GM20000 (cell line): ENCODE data around the gene UPF2.

Source experiments
- DNase-seq: peaks from one replicate; pipeline ENCODE4 v3.0.0; 2012; ENCODE audit warnings: low spot score
- CTCF ChIP-seq: IDR thresholded peaks from 2 replicates; pipeline ENCODE4 v1.5.1; 2012; ENCODE audit warnings: mild to moderate bottlenecking, control low read depth; ENCODE audit errors: extremely low read depth, missing control alignments

UPF2 gene

DNA sequence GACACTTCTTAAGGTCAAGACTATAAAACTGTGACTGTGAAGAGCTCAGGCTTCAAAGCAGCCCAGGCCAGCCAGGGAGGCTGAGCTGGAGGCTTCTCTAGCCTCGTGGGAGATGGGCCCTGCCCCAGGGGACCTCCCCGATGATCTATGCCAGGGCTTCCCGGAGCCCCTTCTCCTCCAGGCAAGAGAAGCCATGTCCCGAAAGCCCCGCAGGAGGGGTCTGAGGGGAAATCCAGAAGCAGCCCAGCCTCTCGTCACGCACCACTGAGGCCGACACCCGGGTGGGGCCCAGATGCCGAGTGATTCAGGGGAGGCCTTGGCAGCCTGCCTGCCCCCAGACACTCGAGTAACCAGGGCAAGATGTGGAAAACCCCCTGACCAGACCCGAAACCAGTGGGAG lies 155.8 kb downstream of the UPF2 start:
- TF ChIP-seq CTCF = no peak
- peak; percentile 56 for DNase-seq

GRCh38 chr10:11886138-11886474 lies 156.5 kb downstream of the UPF2 start:
- no peak for TF ChIP-seq CTCF

GRCh38 chr10:11885437-11886137 lies 157.0 kb downstream of the UPF2 start:
- TF ChIP-seq CTCF = no peak
- no peak for DNase-seq

More at GRCh38 chr10:11886138-11886474, 156.5 kb downstream of the UPF2 start:
- no peak for DNase-seq

GRCh38 chr10:11884706-11885423 lies 157.7 kb downstream of the UPF2 start:
- DNase-seq = no peak
- TF ChIP-seq CTCF = no peak

DNA sequence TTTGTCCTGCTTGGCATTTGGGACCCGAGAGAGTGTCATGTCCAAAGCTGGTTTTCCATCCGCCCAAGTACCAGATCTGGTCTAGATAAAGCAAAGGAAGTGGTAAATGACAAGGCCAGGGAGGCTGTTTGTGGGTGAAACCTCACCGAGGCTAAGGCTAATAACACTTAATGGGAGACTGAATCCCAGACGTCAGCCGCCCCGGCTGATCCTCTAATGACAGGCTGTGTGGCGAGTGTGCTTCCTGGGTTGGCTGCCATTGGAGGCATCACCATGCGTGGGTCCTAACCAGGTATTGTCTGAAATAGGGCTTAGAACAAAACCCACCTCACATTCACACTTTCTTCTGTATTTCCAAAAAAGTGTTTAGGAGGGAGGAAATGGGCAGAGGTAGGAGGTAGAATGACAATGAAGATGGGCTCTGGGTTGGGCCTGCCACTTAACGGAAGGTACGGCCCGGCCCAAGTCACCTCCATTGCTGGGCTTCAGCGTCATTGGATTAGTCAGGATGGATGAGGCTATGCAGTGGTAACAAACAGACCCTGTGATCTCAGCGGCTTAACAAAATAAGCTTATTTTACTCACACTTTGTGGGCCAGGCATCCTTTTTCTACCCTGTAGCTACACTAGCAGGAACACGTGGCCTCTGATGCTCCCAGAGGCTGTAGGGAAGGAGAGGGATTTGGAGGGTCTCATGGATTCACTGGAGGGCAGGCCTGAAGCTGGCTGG lies 159.8 kb downstream of the UPF2 start:
- TF ChIP-seq CTCF = no peak
- no peak for DNase-seq

DNA sequence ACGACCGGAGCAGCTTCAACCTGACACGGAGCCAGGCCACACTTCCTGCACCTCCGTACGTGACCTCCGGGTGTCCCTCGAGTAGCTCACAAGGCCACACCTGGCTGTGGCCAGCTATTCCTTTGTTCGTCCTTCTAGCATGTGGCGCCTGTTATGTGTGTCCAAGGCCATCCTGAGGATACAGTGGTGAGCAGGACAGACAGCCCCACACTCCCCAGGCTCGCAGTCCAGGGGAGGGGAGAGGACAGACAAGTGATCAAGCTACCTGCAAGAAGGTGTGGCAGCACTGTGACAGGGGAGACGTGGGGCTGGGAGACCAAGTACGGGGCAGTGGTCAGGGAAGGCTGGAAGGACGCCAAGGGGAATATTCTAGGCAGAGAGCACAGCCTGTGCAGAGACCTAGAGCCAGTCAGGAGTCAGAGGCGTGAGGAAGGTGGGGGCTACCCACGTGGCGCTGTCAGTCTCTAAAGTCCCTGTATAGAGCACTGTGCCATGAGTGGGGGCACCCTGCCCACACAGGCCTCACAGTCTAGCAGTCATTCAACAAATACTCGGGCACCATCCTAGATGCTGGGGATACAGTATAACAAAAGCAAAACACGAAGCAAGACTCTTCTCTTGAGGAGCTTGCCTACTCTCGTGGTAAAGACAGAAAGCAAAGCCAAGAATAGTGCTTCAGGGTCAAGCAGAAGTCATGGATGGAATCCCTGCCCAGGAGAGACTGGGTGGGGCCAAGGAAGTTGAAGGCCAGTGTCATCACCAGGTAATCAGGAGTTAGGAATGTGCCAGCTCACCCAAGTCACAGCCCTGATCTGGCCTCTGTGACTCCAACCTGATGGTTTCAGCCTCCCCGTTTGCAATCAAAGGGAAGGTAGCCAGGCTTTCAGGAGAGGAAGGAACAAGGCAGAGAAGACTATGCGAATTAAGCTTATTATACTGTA lies 160.9 kb downstream of the UPF2 start:
- no peak for TF ChIP-seq CTCF
- no peak for DNase-seq
